HG02610 (cell line): ENCODE data around the gene CHERP.
"Not testable (repeated sequence)": the region's sequence is repeated elsewhere in the genome, so short reads cannot be mapped to it uniquely, and the experiment has no call there.

Source experiments
- ATAC-seq: cut with Tn5 transposase; IDR thresholded peaks from one replicate; pipeline ENCODE4 v1.9.1; 2021; ENCODE audit warnings: mild to moderate bottlenecking, moderate library complexity; ENCODE audit not compliant: unreplicated experiment

CHERP gene

GRCh38 chr19:16544473-16545231 lies 2.4 kb upstream of the CHERP start:
- no peak for ATAC-seq

GRCh38 chr19:16543734-16544133 lies 1.5 kb upstream of the CHERP start:
- not testable (repeated sequence) for ATAC-seq

- ATAC-seq = no peak
Measured at GRCh38 chr19:16542910-16543472, 754 bp upstream of the CHERP start.

- no peak for ATAC-seq
Measured at GRCh38 chr19:16541526-16542044, 652 bp downstream of the CHERP start.

GRCh38 chr19:16540948-16541347 lies 1.3 kb downstream of the CHERP start:
- ATAC-seq = no peak

- no peak for ATAC-seq
Measured at GRCh38 chr19:16537111-16537510, 5.1 kb downstream of the CHERP start.

GRCh38 chr19:16536130-16536529 lies 6.1 kb downstream of the CHERP start:
- ATAC-seq = no peak

GRCh38 chr19:16535381-16535780 lies 6.9 kb downstream of the CHERP start:
- no peak for ATAC-seq

- ATAC-seq = no peak
Measured at GRCh38 chr19:16532440-16533234, 9.6 kb downstream of the CHERP start.

GRCh38 chr19:16531380-16531669 lies 10.9 kb downstream of the CHERP start:
- no peak for ATAC-seq

GRCh38 chr19:16530540-16531379 lies 11.5 kb downstream of the CHERP start:
- no peak for ATAC-seq

GRCh38 chr19:16529466-16530144 lies 12.6 kb downstream of the CHERP start:
- ATAC-seq = no peak

- ATAC-seq = no peak
Measured at GRCh38 chr19:16527971-16528521, 14.2 kb downstream of the CHERP start.

GRCh38 chr19:16527334-16527935 lies 14.8 kb downstream of the CHERP start:
- ATAC-seq = no peak

- ATAC-seq = no peak
Measured at GRCh38 chr19:16525751-16526481, 16.3 kb downstream of the CHERP start.

GRCh38 chr19:16524991-16525734 lies 17.1 kb downstream of the CHERP start:
- ATAC-seq = no peak

- ATAC-seq = no peak
Measured at GRCh38 chr19:16522559-16523377, 19.5 kb downstream of the CHERP start.
